ENCODE measurements around the gene PPP1R26.
"Not testable (repeated sequence)": the region's sequence is repeated elsewhere in the genome, so short reads cannot be mapped to it uniquely, and the experiment has no call there.

Gene PPP1R26

DNA sequence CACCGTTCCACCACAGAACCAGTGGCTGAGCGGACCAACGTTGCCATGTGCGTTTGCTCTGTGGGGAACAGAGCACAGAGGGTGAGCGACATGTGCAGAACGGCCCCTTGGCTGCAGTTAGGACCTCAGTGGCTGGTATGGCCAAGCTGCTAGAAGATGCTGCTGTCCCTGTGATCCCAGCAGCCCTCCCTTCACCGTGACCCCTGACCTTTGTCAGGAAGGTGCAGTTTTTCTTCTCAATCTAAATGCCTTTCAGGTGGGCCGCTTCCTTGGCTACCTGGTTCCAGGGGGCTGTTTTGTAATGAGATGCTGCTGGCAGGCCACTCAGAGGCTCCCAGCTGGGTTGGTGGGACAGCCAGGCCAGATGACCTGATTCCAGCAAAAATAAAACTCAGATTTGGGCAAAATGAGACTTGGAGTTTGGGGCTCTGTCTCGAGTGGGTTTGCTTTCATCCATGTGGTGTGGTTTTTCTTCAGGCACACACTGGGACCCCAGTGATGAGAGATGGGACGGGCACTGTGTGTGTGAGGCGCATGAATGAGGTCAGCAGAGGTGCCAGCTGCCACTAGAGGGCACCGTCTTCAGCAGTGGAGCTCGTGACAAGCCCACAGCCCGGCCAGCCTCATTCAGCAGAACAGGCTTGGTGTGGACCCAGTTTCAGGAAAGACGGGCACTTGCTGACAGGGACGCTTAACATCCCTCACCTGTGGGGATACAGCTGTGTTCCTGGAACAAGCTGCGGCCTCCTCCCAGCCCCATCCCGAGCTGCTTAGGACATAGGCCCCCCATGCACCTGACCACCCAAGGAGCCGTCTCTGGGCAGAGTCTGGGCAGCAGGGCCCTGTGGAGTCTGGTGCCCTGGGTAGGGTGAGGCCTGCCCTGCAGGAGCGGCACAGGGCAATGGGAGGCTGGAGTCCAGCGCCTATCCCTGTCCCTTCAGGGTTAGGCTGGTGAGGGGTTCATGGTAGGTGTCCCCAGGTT is 25.0 kb downstream of the PPP1R26 start:
- DNase-seq (ENCODE audit: low read depth in 2 of 3, low spot score in 1 of 3) = peak; percentile 36 to 52 (median 46)

GRCh38 chr9:135505406-135506187 is 26.0 kb downstream of the PPP1R26 start:
- no peak for DNase-seq (ENCODE audit: low read depth in 2 of 3, low spot score in 1 of 3)

- no peak for DNase-seq (ENCODE audit: low read depth in 2 of 3, low spot score in 1 of 3)
Observed at GRCh38 chr9:135506327-135507103, 26.9 kb downstream of the PPP1R26 start.

- no peak for DNase-seq (ENCODE audit: low read depth in 2 of 3, low spot score in 1 of 3)
Observed at GRCh38 chr9:135507104-135508035, 27.8 kb downstream of the PPP1R26 start.

DNA sequence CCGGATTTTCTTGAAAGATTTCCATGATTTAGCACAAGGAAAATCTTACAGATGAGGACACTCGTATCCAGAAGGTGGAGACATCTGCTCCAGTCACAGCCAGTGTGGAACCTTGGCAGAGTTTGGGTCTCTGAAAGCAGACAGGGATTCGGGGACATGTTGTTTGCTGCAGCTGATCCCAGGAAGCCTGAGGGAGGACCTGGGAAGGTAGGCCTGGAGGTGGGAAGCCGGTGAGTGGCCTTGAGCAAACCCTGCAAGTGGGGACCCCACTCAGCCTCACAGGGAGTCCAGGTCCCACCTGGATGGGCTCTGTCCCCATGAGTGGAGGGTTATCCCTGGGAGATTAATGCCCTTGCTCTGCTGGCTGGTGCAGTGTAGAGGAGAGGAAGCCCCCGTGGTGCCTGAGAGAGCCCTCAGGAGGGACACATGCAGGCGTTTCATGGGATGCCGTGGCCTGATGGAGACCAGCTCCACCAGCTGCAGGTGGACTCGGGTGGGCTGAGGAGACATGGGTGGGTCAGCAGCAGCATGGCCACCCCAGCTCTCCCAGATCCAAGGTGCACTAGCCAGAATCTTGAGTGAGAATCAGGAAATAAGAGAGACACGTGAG is 28.7 kb downstream of the PPP1R26 start:
- DNase-seq (ENCODE audit: low read depth in 2 of 3, low spot score in 1 of 3) = no peak

DNA sequence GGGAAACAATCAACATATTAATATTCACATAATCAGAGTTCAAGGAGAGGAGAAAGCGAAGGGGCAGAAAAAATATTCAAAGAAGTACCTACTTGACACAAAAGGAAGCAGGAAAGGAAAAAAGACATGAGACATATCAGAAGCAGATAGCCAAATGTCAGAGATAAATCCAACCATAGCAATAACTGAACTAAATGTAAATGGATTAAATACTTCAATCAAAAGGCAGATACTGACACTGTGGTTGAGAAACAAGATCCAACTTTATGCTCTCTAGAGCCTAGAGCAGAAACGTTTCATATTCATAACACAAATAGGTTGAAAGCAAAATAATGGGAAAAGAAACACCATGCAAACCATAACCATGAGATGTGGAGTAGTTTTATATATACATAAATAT is 29.9 kb downstream of the PPP1R26 start:
- DNase-seq (ENCODE audit: low read depth in 2 of 3, low spot score in 1 of 3) = no peak

- DNase-seq (ENCODE audit: low read depth in 2 of 3, low spot score in 1 of 3) = no peak
Observed at GRCh38 chr9:135512241-135512603, 32.6 kb downstream of the PPP1R26 start.

- DNase-seq (ENCODE audit: low read depth in 2 of 3, low spot score in 1 of 3) = no peak
Observed at GRCh38 chr9:135512904-135513303, 33.3 kb downstream of the PPP1R26 start.

DNA sequence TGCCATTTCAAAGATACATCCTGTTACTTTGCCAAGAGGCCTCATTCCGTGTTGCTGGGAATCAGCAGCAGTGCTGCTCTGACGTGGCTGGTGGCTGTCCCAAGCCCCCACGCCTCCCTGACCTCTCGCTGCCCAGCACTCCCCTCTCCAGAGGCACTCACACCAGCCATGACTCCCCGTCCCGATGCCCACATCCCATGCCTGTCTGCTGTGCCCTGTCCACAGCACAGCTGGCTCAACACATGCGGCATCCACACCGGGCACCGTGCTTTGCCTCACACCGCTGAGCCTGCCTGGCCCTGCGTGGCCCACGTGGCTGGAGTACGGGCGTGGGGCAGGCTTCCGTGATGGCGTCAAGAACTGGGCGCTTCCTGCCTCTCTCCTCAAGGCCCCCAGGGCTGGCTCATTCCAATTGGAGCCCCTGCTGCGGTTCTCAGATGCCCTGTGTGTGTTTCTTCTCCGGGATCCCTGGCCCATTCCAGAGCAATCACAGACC is 33.8 kb downstream of the PPP1R26 start:
- no peak for DNase-seq (ENCODE audit: low read depth in 2 of 3, low spot score in 1 of 3)

- not testable (repeated sequence) for DNase-seq (ENCODE audit: low read depth in 2 of 3, low spot score in 1 of 3)
Observed at GRCh38 chr9:135513906-135514305, 34.3 kb downstream of the PPP1R26 start.

DNA sequence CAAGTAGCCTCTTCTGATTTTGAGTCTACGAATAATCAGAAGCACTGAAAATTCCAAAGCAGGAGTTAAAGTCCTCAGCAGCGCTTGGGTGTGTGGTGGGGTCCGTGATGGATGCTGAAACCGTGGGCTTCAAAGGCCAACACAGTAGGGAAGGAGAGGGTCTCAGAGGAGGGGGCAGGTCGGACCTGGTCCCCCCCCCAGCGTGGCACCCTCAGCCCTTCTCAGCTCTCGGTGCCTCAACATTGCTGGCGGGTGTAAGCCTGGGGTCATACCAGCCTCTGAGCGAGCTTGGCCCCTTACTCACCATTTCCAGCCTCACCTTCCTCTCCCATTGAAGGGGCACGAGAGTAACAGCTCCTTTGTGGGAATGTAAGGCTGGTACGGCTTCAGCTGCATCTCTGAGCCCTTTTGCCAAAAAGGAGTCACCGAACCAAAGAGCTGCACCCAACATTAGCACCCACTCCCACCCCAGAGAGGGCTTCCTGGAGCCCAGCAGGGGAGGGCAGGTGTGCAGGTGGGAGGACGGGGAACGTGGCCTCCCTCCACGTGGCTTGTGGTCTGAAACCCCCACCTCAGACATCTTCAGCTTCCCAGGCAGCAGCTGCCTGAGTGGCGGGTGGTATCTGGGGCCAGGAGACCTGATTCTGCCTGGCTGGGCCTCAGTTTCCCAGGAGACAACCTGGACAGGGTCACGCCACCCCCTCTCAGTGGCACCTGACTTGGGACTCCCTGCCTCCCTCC is 34.9 kb downstream of the PPP1R26 start:
- no peak for DNase-seq (ENCODE audit: low read depth in 2 of 3, low spot score in 1 of 3)

DNA sequence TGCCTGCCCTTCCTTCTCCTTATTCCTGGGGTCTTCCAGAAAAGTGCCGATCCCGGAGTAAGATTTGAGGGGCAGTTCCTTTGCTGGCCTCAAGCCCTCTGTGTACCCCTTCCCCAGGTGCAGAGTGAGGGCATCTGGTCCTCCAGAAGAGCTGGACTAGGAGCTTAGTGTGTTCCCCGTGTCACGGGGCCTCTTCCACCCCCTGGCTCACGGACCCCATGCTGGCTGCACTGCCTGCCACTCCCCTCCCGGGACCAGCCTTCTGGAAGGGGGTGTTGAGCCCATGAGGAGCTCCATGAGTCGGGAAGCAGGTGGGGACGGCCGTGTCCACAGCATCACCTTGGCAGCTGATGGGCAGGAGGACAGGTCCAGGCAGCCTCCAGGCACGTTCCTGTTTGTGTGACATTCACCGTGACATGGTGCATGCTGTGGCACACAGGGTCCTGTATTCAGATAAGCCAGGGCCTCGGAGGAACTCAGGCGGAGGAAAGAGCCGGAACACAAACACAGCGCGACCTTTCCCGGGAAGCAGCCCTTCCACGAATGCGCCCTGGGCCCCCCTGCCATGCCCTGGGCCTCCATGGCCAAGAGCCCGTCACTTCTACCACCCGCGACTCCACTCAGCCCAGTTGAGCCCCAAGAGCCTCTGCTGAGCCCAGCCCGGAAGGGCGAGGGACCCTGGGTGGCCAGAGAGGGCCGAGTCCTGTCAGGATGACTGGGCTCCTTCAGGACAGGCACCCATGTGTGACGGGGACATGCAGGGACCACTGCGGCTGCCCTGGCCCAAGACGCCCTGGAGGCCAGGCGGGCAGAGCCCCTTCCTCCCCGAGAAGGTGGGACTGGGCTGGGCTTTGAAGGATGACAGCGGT is 35.7 kb downstream of the PPP1R26 start:
- no peak for DNase-seq (ENCODE audit: low read depth in 2 of 3, low spot score in 1 of 3)

DNA sequence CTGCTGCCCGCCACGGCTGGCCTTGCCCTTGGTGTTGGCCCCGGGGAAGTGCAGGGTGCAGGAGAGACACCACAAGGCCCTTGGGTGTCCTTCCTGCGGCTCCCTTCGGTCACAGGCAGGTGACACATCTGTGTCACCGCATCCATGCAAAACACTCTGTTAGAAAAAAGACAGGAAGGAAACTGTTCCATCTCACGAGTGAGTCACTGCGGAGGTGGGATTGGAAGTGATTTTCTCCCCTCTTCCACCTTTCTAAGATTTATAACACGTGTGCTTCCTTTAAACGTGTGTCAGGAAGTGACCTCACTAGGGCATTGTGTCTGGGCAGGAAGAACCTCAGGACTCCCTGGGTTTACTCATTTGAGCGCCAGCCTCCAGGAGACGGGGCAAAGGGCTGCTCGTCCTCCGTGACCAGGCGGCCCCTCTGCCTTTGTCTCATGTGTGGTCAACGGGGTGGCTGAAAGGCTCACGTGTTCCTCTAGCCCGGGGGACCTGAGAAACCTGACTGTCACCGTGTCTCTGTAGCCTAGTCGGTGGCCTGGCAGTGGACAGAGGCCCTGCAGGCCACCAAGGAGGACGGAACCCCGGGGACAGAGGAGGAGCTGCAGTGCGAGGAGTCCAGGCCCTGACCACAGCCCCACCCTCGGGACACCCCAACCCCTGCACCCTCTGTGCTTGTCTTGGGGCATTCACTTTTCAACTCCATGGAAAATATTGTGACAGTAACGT is 36.7 kb downstream of the PPP1R26 start:
- no peak for DNase-seq (ENCODE audit: low read depth in 2 of 3, low spot score in 1 of 3)

DNA sequence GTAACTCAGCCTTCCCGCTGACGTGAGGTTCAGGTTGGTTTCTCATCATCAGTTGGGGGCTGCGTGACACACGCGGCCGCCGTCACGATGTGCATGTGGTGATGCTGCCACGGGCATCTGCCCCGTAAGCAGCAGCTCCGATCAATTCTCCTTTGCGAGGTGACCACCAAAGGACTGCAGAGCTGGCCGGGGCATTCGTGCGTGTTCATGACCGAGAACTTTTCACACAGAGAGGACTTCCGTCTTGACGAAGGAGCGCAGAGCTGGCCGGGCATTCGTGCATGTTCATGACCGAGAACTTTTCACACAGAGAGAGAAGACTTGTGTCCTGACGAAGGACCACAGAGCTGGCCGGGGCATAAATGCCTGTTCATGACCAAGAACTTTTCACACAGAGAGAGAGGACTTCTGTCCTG is 37.8 kb downstream of the PPP1R26 start:
- DNase-seq (ENCODE audit: low read depth in 2 of 3, low spot score in 1 of 3) = no peak

- DNase-seq (ENCODE audit: low read depth in 2 of 3, low spot score in 1 of 3) = no peak
Observed at GRCh38 chr9:135519179-135519971, 39.8 kb downstream of the PPP1R26 start.

- no peak for DNase-seq (ENCODE audit: low read depth in 2 of 3, low spot score in 1 of 3)
Observed at GRCh38 chr9:135520916-135521607, 41.5 kb downstream of the PPP1R26 start, which contains the start of gene LCN1. Gene LCN1, plus strand, starts transcription at chr9:135521440. Its CDS starts 58 bp downstream, at chr9:135521498.
